Stomach (tissue), 4 donors: Measurements from ENCODE around the gene OLIG1.

Experiments
- CTCF ChIP-seq, 7 experiments: fragments of 450-650 bp in 4 of 7; fragments of 200-600 bp in 3 of 7; sonication (generic) in 3 of 7; IDR thresholded peaks; one replicate each; pipeline ENCODE4 v1.5.1; 2016 to 2019; ENCODE audit warnings: antibody characterized with exemption in 7 of 7, control low read depth in 2 of 7, mild to moderate bottlenecking in 1 of 7
- EP300 ChIP-seq: sonication (generic); formaldehyde crosslinking; IDR thresholded peaks from one replicate; pipeline ENCODE4 v1.6.1; 2017; ENCODE audit warnings: antibody characterized with exemption
- POLR2A ChIP-seq, 4 donors: fragments of 450-650 bp; IDR thresholded peaks; one replicate each; pipeline ENCODE4 v1.6.1; 2016; ENCODE audit warnings: antibody characterized with exemption in 4 of 4, control low read depth in 2 of 4, mild to moderate bottlenecking in 1 of 4, moderate library complexity in 1 of 4
- POLR2AphosphoS5 ChIP-seq, 3 donors: sonication (generic); formaldehyde crosslinking; IDR thresholded peaks; one replicate each; pipeline ENCODE4 v1.6.1; 2016; ENCODE audit warnings: antibody characterized with exemption in 3 of 3

- TF ChIP-seq CTCF (IDR thresholded peaks at IDR 0.05) (no peak), EP300 (no peak), POLR2AphosphoS5 (IDR thresholded peaks at IDR 0.05) (no peak), POLR2A (IDR thresholded peaks at IDR 0.05) (no peak)
Observed at GRCh38 chr21:33058957-33059356, 11.0 kb upstream of the OLIG1 start.
